Aorta (tissue), 5 donors: ENCODE data around the gene PRKCB. TPM values are rescaled to one million over a fixed set of nuclear protein-coding genes. Genes with fewer than 3 reads are reported as not detected.

Experiments used
- ATAC-seq: fragments of 200-7000 bp; cut with Tn5 transposase; one replicate; pipeline ENCODE4 v1.9.1; 2022; ENCODE audit warnings: moderate library complexity; ENCODE audit not compliant: low FRiP score
- DNase-seq, 2 donors: peaks; one replicate each; pipeline ENCODE4 v3.0.0-alpha.2; 2020
- H3K27ac ChIP-seq, 2 donors: one replicate each; pipeline ENCODE4 v1.5.1; 2013; ENCODE audit warnings: low read length in 2 of 2, mild to moderate bottlenecking in 2 of 2, moderate library complexity in 2 of 2, control low read depth in 1 of 2, inconsistent platforms in 1 of 2, low read depth in 1 of 2
- H3K27me3 ChIP-seq, 2 donors: one replicate each; pipeline ENCODE4 v1.6.1; 2013; ENCODE audit warnings: control low read depth in 1 of 2, low read length in 1 of 2, mild to moderate bottlenecking in 1 of 2, moderate library complexity in 1 of 2; ENCODE audit not compliant: insufficient read depth in 2 of 2, control insufficient read depth in 1 of 2
- H3K36me3 ChIP-seq, 2 donors: one replicate each; pipeline ENCODE4 v1.6.1; 2013; ENCODE audit warnings: control low read depth in 1 of 2, low read length in 1 of 2, mild to moderate bottlenecking in 1 of 2; ENCODE audit not compliant: insufficient read depth in 2 of 2, control insufficient read depth in 1 of 2
- H3K4me1 ChIP-seq, 2 donors: one replicate each; pipeline ENCODE4 v1.6.1; 2013; ENCODE audit warnings: low read length in 2 of 2, control low read depth in 1 of 2, mild to moderate bottlenecking in 1 of 2, moderate library complexity in 1 of 2; ENCODE audit not compliant: insufficient read depth in 2 of 2, control insufficient read depth in 1 of 2
- H3K4me3 ChIP-seq, 2 donors: one replicate each; pipeline ENCODE4 v1.5.1; 2013; ENCODE audit warnings: low read length in 2 of 2, control low read depth in 1 of 2, mild to moderate bottlenecking in 1 of 2
- H3K9me3 ChIP-seq: one replicate; pipeline ENCODE4 v1.6.1; 2013; ENCODE audit warnings: mild to moderate bottlenecking, low read length; ENCODE audit not compliant: control insufficient read depth
- WGBS, 2 donors: extraction: QIAGEN DNeasy Blood & Tissue Kit; methylation state at CpG; one replicate each; pipeline ENCODE4 v1.1.7; 2013; 5-methylcytosine and 5-hydroxymethylcytosine counted together
- intact Hi-C, 2 donors: fragments of 100-400 bp; cut with DNase I; formaldehyde crosslinking; loops; one replicate each; pipeline versions ENCODE4 v1.14.2 to v1.15.0; 2022
- polyA plus RNA-seq, 2 donors: library from polyadenylated mRNA; stranded (reverse); fragments of 200-250 nt; gene quantifications; one replicate each; pipeline ENCODE4 v1.2.3, GENCODE V29; 2013
- total RNA-seq, 2 donors: library from RNA; stranded (reverse); fragmentation: NEBNext Ultra II Directional; extraction: Animal tissue kit (Norgen Biotek cat#: 25700); gene quantifications; one replicate each; pipeline ENCODE4 v1.2.1, GENCODE V29; 2021
- donor health status: healthy with polysubstance abuse.
- donor health status: Bipolar disorder and iron deficiency.
- donor health status: DM: no; HTN: no; CAD: no.
- donor health status: DM: no; HTN: no; CAD: no.
- donor health status: DM: yes; HTN: yes; CAD: no.

The PRKCB gene
- total and polyA plus RNA-seq, 4 donors = 0.28 to 16.7 (median 5.4) TPM

DNA sequence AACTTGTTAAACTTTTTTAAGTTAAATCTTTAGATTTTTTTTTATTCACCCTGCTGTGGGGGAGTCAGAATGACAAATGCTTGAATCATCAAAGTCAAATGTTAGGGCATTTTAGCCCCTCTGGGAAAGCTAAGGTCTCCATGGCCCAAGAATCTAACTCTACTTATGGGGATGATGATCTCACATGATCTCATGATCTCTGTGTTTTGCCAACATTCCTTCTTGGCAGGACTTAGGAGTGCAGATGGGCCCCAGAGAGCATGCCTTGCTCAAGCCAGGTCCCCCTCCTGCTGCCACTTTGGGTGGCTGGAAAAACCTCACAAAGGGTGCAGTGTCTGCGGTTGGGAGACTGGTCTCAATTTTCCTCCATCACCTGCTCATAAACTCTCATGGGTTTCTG, 108.6 kb downstream of the PRKCB start:
- intact Hi-C loops = no loop called here
- H3K4me1 ChIP-seq = no peaks in the 10 kb centered on the region
- WGBS, 2 donors = 67 to 69% methylated on average over 1 of the region's 1 CpG
- no peaks in the 10 kb centered on the region for H3K36me3 ChIP-seq
- no peak overlapping the region for H3K4me3 ChIP-seq
- no peaks in the 10 kb centered on the region for H3K9me3 ChIP-seq
- H3K27me3 ChIP-seq = peaks cover 0 to 3% of the 10 kb centered on the region in 2 donors
- DNase-seq (no peak), ATAC-seq (no peak)
- no peak overlapping the region for H3K27ac ChIP-seq

DNA sequence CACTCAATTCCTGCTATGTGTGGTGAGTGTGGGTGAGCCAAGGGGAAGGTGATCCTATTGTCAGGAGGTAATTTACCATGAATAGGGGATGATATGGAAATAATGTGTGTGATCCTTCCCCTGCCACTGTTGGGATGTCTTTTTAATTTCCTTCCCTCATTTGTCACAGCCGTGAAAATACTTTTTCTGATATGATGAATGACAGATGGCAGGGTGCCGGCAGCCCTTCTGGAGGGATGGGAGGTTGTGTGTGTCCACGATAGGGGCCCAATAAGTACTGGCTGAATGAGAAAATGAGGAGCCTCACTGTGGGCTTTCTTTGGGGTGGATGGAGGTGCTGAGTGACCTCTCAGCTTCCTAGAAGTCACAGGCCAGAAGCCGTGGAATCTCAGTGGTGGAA, 109.5 kb downstream of the PRKCB start:
- 50 to 56% methylated on average over 4 of the region's 4 CpGs for WGBS, 2 donors
- Histone ChIP-seq H3K27ac (no peak overlapping the region), H3K27me3 (peaks cover 0 to 3% of the 10 kb centered on the region in 2 donors), H3K4me3 (no peak overlapping the region), H3K36me3 (no peaks in the 10 kb centered on the region), H3K9me3 (no peaks in the 10 kb centered on the region), H3K4me1 (no peaks in the 10 kb centered on the region)
- intact Hi-C loops = no loop called here
- DNase-seq (no peak), ATAC-seq (no peak)

DNA sequence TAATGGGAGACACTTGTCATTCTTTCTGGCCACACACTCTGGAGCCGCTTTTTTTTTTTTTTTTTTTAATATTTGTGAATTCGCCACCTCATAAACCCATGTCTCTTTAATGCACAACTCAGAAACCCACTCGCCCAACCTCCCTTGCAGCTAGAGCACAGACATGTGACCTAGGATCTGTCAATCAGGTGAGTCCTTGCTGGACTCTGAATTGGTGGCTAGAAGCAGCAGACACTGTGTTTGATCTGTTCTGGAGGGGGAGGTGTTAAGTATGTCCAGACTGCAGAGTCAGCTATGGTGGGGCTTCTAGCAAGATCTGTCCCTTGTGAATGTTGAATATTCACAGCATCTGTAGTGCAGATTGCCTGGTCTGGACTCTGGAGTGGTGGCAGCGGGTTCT, 112.1 kb downstream of the PRKCB start:
- DNase-seq = no peak
- Histone ChIP-seq H3K9me3 (no peaks in the 10 kb centered on the region), H3K27me3 (peaks cover 0 to 3% of the 10 kb centered on the region in 2 donors), H3K4me1 (no peaks in the 10 kb centered on the region), H3K27ac (no peak overlapping the region), H3K4me3 (no peak overlapping the region), H3K36me3 (no peaks in the 10 kb centered on the region)
- 80 to 85% methylated on average over 4 of the region's 4 CpGs for WGBS, 2 donors
- ATAC-seq = no peak
- intact Hi-C loops = no loop called here

DNA sequence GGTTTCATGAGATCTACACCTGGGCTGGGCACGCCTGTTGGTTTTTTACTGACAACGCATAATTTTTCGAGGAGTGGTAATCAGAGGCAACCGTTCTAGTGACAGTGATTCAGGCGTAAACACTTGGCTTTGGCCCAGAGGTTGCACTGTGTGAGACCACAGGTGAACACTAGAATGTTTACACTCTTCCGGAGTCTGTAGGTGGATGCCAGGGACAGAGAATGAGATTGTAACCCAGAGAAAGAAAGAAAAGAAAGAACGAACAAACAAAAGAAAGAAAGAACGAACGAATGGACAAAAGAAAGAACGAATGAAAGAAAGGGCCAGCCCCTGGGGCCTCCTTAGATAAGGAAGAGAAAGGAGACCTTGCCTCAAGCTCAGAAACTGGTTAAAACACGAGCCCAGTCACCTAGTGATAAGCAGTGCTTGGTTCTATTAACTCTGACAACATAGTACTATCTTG, 113.2 kb downstream of the PRKCB start:
- DNase-seq (no peak), ATAC-seq (no peak)
- Histone ChIP-seq H3K4me3 (no peak overlapping the region), H3K27ac (no peak overlapping the region), H3K9me3 (no peaks in the 10 kb centered on the region), H3K4me1 (no peaks in the 10 kb centered on the region), H3K36me3 (no peaks in the 10 kb centered on the region), H3K27me3 (peaks cover 0 to 4% of the 10 kb centered on the region in 2 donors)
- 79 to 81% methylated on average over 11 of the region's 11 CpGs for WGBS, 2 donors
- intact Hi-C loops = no loop called here

DNA sequence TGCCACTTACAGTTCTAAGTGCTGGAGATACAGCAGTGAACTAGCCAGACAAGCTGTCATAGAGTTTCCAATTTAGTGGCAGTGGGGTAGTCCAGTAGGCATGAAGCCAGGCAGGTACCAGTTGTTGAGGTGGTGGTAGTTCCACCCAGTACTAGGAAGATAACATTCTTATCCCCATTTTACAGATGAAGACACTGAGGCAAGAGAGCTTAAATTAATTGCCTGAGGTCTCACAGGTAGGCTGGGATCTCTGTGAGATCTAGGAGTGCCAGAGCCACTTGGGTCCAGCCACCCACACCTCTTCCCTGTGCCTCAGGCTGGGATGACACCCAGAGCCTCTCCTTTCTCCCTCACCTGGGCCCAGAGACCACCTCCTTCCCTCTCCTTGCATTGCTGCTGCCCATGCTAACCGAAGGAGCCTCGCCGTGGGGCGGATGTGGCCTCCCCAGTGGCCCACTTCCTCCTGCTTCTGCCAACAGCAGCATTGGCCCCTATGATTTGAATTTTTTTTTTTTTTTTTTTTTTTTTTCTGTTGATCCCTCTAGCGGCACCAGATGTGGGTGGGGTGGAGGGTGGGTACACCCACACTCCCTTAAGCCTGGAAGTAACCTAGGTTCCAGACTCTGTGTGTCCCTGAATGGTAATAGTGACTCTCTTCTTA, 114.0 kb downstream of the PRKCB start:
- H3K9me3 ChIP-seq = no peaks in the 10 kb centered on the region
- no peak overlapping the region for H3K27ac ChIP-seq
- intact Hi-C loops = no loop called here
- ATAC-seq (no peak), DNase-seq (peak in 1 of 2 donors; percentile 67)
- no peaks in the 10 kb centered on the region for H3K4me1 ChIP-seq
- 77 to 78% methylated on average over 5 of the region's 5 CpGs for WGBS, 2 donors
- no peak overlapping the region for H3K4me3 ChIP-seq
- no peaks in the 10 kb centered on the region for H3K36me3 ChIP-seq
- peaks cover 0 to 4% of the 10 kb centered on the region in 2 donors for H3K27me3 ChIP-seq

DNA sequence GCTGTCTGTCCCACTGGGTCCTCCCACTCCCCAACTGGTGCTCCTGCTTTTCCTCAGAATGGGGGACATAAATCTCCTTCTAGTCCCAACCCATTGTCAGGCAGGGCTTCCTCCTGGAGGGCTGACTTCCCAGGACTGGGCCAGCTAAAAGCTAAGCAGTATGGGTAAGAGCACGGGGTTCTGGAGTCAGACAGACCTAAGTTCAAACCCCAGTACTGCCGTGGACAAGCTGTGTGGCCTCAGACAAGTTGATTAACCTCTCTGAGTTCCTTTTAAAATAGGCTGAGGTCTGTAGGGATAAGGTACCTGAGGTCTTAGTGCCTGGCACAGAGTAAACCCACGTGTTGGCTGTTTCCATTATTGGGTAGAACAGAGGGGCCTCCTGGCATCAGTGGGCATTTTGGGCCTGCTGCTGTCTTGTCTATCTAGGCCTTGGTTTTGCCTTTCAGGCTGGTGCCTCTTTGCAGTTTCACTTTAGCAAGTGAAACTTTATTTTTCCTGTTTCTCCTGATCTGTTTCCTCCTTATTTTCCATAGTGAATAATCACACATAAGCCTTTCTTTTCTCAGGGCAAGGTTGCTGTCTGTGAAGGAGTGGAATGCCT, 114.6 kb downstream of the PRKCB start:
- no peak for ATAC-seq
- 52 to 56% methylated on average over 3 of the region's 3 CpGs for WGBS, 2 donors
- Histone ChIP-seq H3K27me3 (peaks cover 0 to 4% of the 10 kb centered on the region in 2 donors), H3K36me3 (no peaks in the 10 kb centered on the region), H3K27ac (no peak overlapping the region), H3K4me3 (no peak overlapping the region), H3K9me3 (no peaks in the 10 kb centered on the region), H3K4me1 (no peaks in the 10 kb centered on the region)
- intact Hi-C loops = no loop called here
- DNase-seq = no peak

DNA sequence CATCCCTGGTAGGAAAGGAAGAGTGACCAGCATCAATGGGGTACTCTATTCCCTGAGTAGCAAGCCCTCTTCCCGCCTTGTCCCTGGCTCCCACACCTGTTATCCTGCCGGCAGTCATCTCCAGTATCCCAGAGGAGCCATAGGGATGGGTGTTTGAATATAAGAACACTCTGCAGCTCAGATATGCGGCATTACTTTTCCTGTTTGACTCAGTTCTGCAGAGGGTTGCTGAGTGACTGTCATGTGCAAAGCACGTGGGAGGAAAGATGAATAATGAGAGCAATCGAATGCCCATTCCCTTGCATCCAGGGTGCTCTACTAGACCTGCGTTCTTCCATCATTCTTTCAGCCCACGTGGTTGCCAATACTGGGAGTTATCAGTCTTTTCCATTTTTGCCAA, 115.1 kb downstream of the PRKCB start:
- no peaks in the 10 kb centered on the region for H3K9me3 ChIP-seq
- H3K4me3 ChIP-seq = no peak overlapping the region
- intact Hi-C loops = no loop called here
- no peak overlapping the region for H3K27ac ChIP-seq
- ATAC-seq (no peak), DNase-seq (no peak)
- no peaks in the 10 kb centered on the region for H3K36me3 ChIP-seq
- H3K27me3 ChIP-seq = peaks cover 0 to 4% of the 10 kb centered on the region in 2 donors
- WGBS, 2 donors = 38 to 42% methylated on average over 7 of the region's 7 CpGs
- no peaks in the 10 kb centered on the region for H3K4me1 ChIP-seq

DNA sequence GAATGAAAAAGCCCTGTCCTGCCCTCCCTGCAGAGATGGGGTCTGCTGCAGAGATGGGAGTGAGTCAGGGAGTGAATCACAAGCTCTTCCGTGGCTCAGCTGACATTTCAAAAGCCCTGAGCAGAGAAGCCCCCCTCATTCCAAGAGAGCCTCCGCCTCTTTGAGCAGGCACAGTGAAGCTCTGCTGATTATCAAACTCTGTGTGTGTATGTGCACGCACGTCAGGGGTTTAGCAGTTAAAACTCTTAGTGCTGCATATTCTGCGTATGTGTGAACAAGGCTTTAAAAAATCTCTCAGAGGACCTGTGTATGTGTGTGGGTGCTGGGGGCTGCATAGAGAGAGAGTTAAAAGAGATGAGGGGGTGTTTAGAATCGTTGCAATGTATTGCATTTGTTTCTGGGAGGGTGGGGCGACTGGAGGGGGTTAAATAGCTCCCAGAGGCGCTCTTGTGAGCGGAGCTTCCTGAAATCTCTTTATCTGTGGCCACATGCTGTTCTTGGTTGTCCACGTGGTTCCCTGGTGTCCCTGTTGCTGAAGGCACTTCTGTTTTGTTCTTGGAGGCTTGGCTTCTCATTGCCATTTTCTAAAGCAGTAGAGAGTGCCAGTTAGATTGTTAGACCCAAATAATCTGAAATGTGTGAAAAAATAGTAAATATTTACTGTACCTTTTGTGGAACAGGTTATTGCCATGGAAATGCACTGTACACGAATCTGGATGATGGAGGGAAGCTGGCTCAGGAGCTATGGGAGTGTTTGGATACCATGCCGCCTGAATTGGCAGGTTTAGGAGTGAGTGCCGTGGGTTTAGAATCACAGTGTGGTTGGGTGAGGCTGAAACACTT, 116.6 kb downstream of the PRKCB start:
- ATAC-seq = no peak
- peak in 1 of 2 donors; percentile 66 for DNase-seq
- Histone ChIP-seq H3K27ac (no peak overlapping the region), H3K4me3 (no peak overlapping the region), H3K27me3 (peaks cover 0 to 4% of the 10 kb centered on the region in 2 donors), H3K9me3 (no peaks in the 10 kb centered on the region), H3K36me3 (no peaks in the 10 kb centered on the region), H3K4me1 (no peaks in the 10 kb centered on the region)
- WGBS, 2 donors = 21 to 22% methylated on average over 13 of the region's 13 CpGs
- intact Hi-C loops = no loop called here
